Activated CD8-positive, alpha-beta T cell treated with anti-CD3 and anti-CD28 coated beads, Interleukin-2, amount 10 ng/mL, durations not matched to agents 7 days and 5 days (primary cell): ENCODE results near the gene WDTC1. TPM values are rescaled to one million over a fixed set of nuclear protein-coding genes. Genes with fewer than 3 reads are reported as not detected.
A peak's percentile ranks its signal among the peaks of the same experiment; 100 is the strongest.

ENCODE experiments used
- ATAC-seq: fragments of 150-1000 bp; cut with Tn5 transposase; one replicate; pipeline ENCODE4 v1.10.0; 2021; ENCODE audit warnings: moderate library complexity
- CTCF ChIA-PET: fragments of 350-600 bp; sonication (Branson Sonifier 250); formaldehyde crosslinking; loops from one replicate; lab custom pipeline; 2021; ENCODE audit warnings: antibody characterized with exemption; lab: Charles Lee
- POLR2A ChIA-PET: fragments of 350-600 bp; sonication (Branson Sonifier 250); formaldehyde crosslinking; loops from one replicate; lab custom pipeline; 2021; ENCODE audit warnings: antibody characterized with exemption; lab: Charles Lee
- DNase-seq: peaks from one replicate; pipeline ENCODE4 v3.0.0-alpha.2; 2020
- H3K27ac Mint-ChIP-seq: one replicate; pipeline ENCODE4 v1.8.0; 2021; ENCODE audit warnings: mild to moderate bottlenecking, mixed read lengths
- H3K27me3 Mint-ChIP-seq: one replicate; pipeline ENCODE4 v1.8.0; 2021; ENCODE audit warnings: low read depth, mixed read lengths
- H3K36me3 Mint-ChIP-seq: one replicate; pipeline ENCODE4 v1.8.0; 2021; ENCODE audit warnings: low read depth, mixed read lengths
- H3K4me1 Mint-ChIP-seq: one replicate; pipeline ENCODE4 v1.8.0; 2021; ENCODE audit warnings: low read depth, mixed read lengths
- H3K4me3 Mint-ChIP-seq: one replicate; pipeline ENCODE4 v1.8.0; 2021; ENCODE audit warnings: mild to moderate bottlenecking, mixed read lengths
- H3K9me3 Mint-ChIP-seq: one replicate; pipeline ENCODE4 v1.8.0; 2022; ENCODE audit warnings: mixed read lengths; ENCODE audit not compliant: insufficient read depth
- total RNA-seq, 2 experiments: library from RNA; stranded (reverse); gene quantifications; one replicate each; pipeline ENCODE4 v1.2.3, GENCODE V29; 2021

Gene WDTC1
- total RNA-seq, 2 experiments from 2014 or later, result 24.7 to 25.0 TPM

GRCh38 chr1:27338751-27339150 is 104.3 kb downstream of the WDTC1 start:
- H3K36me3 Mint-ChIP-seq, result peaks cover 40% of the 10 kb centered on the region
- DNase-seq, result no peak
- ChIA-PET CTCF (interaction anchor here (1.1 to 2.7 kb wide), 4 partner anchors 16 to 49 kb away, joined by 3 to 13 read pairs (median 5); partner anchors contain the start of gene MAP3K6), POLR2A (no interaction called here)
- H3K9me3 Mint-ChIP-seq, result no peaks in the 10 kb centered on the region
- H3K4me3 Mint-ChIP-seq, result no peak overlapping the region
- no peak for ATAC-seq
- H3K4me1 Mint-ChIP-seq, result peaks cover 40% of the 10 kb centered on the region
- H3K27ac Mint-ChIP-seq, result peak overlapping the region; percentile 71
- H3K27me3 Mint-ChIP-seq, result no peaks in the 10 kb centered on the region

DNA sequence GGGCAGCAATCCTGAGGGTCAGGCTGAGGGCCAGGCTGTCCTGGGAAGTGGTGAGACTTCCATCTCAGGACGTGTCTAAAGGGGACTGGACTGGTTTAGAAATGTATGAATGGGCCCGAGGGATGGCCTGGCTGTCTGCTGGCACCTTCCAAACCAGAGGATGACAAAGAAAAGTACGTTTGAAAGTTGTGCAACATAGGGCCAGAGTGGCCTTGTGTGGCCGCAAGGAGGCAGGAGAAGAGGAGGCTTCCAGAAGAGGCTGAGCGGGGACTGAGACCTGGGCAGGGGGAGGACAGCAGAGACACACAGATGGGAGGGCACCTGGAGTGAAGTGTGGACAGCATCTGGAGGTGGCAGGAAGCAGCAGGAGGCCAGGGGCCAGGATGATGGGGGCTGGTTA is 104.8 kb downstream of the WDTC1 start:
- Mint-ChIP-seq H3K36me3 (peaks cover 38% of the 10 kb centered on the region), H3K4me3 (no peak overlapping the region), H3K27ac (peak overlapping the region; percentile 71), H3K9me3 (no peaks in the 10 kb centered on the region), H3K27me3 (no peaks in the 10 kb centered on the region), H3K4me1 (peaks cover 45% of the 10 kb centered on the region)
- ChIA-PET POLR2A (no interaction called here), CTCF (interaction anchor here (1.1 to 2.7 kb wide), 3 partner anchors 11 to 18 kb away, joined by 3 to 13 read pairs (median 3); no protein-coding TSS in a partner anchor)
- ATAC-seq (no peak), DNase-seq (no peak)

DNA sequence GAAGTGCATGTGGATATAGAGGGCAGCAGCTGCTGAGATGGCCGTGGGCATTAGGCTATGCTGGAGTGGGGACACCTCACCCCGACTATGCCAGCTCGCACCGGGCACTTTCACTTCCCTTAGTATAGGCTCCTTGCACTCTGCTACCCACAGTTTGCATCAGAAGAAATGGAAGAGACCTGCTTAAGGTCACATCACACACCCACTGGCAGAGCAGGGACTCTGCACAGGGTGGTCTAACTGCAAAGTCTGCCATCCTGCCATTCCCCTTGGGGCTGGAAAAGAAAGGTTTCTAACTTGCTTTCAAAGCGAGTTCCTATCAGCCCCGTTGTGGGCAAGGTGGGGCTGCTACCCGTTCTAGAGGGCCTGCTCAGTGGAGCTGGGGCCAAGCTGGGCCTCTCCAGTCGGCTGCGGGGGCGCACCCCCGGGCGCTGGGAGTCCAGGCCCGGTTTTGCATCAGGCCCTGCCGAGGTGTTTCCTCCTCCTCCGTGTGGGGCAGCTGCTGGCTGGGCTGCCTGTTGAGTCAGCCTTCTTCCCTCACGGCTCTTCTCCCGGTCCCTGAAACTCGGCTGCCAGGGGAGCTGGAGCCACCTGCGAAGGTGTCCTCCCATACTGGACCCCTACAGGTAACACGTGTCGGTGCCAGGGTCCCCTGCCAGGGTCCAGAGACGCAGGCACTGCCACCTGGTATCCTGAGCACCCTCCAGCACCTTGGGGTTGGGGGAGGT is 107.3 kb downstream of the WDTC1 start, which contains the start of gene SYTL1:
SYTL1 (plus strand) TSS at position 498 of the 728 bp plus-strand sequence. CDS start 3,313 bp downstream, outside the sequence.
- ChIA-PET CTCF (interaction anchor here (0.8 to 7.2 kb wide), 13 partner anchors 9 to 265 kb away, joined by 3 to 99 read pairs (median 5); no protein-coding TSS in a partner anchor), POLR2A (interaction anchor here (0.6 to 5.0 kb wide), 10 partner anchors 9 to 329 kb away, joined by 3 to 56 read pairs (median 4); no protein-coding TSS in a partner anchor)
- DNase-seq (peak; percentile 80), ATAC-seq (peak; percentile 77)
- peaks cover 52% of the 10 kb centered on the region for H3K4me1 Mint-ChIP-seq
- H3K27ac Mint-ChIP-seq, result peak within 1 kb of the TSS; percentile 96
- H3K4me3 Mint-ChIP-seq, result peak within 1 kb of the TSS; percentile 91
- no peaks in the 10 kb centered on the region for H3K27me3 Mint-ChIP-seq
- H3K36me3 Mint-ChIP-seq, result peaks cover 36% of the 10 kb centered on the region
- H3K9me3 Mint-ChIP-seq, result no peaks in the 10 kb centered on the region

DNA sequence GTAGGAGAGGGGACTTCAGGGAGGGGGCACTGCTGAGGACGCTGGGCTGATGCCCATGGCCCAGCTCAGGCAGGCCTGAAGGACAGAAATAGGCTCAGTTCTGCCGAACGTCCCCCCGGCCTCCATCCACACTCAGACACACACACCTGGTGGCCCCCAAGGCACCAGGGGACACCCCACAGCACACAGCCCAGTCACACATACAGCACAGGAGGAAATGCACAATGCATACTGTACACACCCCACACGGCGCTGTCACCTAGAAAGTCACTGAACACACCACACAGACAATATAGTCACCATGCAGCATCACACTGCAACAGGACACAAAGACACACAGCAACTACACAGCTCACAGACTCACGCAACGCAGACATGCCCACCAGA is 108.0 kb downstream of the WDTC1 start:
- peak; percentile 58 for ATAC-seq
- peak; percentile 63 for DNase-seq
- H3K36me3 Mint-ChIP-seq, result peaks cover 36% of the 10 kb centered on the region
- peak overlapping the region; percentile 96 for H3K27ac Mint-ChIP-seq
- H3K4me1 Mint-ChIP-seq, result peaks cover 54% of the 10 kb centered on the region
- POLR2A ChIA-PET, result interaction anchor here (0.5 to 5.0 kb wide), 11 partner anchors 10 to 180 kb away, joined by 3 to 56 read pairs (median 4); no protein-coding TSS in a partner anchor
- H3K9me3 Mint-ChIP-seq, result no peaks in the 10 kb centered on the region
- H3K4me3 Mint-ChIP-seq, result peak overlapping the region; percentile 91
- CTCF ChIA-PET, result interaction anchor here (0.8 to 7.2 kb wide), 12 partner anchors 9 to 265 kb away, joined by 3 to 99 read pairs (median 5); no protein-coding TSS in a partner anchor
- H3K27me3 Mint-ChIP-seq, result no peaks in the 10 kb centered on the region

DNA sequence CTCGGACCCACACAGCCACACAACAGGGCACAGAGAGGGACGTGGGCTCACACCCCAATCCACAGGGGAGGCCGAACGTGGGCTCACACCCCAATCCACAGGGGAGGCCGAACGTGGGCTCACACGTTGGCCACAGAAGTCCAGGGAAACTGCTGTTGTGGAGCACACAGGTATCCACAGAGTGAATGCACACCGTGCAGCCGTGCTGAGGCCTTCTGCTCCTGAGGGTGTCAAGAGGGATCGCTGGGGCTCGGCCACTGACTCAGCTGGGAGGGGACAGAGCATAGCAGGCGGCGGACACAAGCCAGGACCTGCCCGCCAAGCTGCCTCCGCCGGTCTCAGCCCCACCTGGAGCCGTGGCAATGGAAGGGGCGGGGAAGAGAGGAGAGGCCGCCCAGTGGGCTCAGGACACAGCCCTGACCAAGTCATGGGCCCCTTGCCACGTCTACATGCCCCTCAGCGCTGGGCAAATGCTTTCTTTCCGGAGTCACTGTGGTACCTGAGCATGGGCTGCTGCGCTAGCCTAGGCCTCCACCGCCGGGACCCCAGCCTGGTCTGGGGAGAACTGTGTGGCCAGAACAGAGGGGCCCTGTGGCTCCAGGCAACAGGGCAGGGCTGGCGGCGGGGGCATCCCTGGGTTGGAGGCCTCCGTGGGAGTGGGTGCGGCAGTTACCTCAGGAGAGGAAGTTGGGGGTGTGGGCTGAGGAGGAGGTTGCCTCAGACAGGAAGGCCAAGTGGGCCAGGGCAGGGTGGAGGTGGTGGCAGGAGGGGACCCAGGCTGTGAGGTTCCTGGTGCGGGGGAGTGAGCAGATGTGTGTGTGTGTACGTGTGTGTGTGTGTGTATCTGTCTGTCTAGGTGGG is 108.6 kb downstream of the WDTC1 start:
- Mint-ChIP-seq H3K9me3 (no peaks in the 10 kb centered on the region), H3K27ac (peak overlapping the region; percentile 96), H3K4me1 (peaks cover 56% of the 10 kb centered on the region), H3K27me3 (no peaks in the 10 kb centered on the region), H3K36me3 (peaks cover 37% of the 10 kb centered on the region), H3K4me3 (peak overlapping the region; percentile 91)
- POLR2A ChIA-PET, result interaction anchor here (0.5 to 5.0 kb wide), 10 partner anchors 13 to 259 kb away, joined by 3 to 56 read pairs (median 4); no protein-coding TSS in a partner anchor
- DNase-seq (peak; percentile 85), ATAC-seq (peak; percentile 72)
- CTCF ChIA-PET, result interaction anchor here (0.8 to 7.2 kb wide), 12 partner anchors 10 to 52 kb away, joined by 3 to 99 read pairs (median 5); partner anchors contain the start of gene MAP3K6

GRCh38 chr1:27343639-27344025 is 109.2 kb downstream of the WDTC1 start:
- ATAC-seq (no peak), DNase-seq (no peak)
- Mint-ChIP-seq H3K27ac (peak overlapping the region; percentile 96), H3K4me1 (peaks cover 56% of the 10 kb centered on the region), H3K36me3 (peaks cover 37% of the 10 kb centered on the region), H3K9me3 (no peaks in the 10 kb centered on the region), H3K27me3 (no peaks in the 10 kb centered on the region), H3K4me3 (peak overlapping the region; percentile 91)
- ChIA-PET CTCF (interaction anchor here (0.8 to 7.2 kb wide), 8 partner anchors 11 to 52 kb away, joined by 3 to 99 read pairs (median 5); partner anchors contain the start of gene MAP3K6), POLR2A (interaction anchor here (0.6 to 5.0 kb wide), 4 partner anchors 13 to 258 kb away, joined by 3 to 56 read pairs (median 3); no protein-coding TSS in a partner anchor)

DNA sequence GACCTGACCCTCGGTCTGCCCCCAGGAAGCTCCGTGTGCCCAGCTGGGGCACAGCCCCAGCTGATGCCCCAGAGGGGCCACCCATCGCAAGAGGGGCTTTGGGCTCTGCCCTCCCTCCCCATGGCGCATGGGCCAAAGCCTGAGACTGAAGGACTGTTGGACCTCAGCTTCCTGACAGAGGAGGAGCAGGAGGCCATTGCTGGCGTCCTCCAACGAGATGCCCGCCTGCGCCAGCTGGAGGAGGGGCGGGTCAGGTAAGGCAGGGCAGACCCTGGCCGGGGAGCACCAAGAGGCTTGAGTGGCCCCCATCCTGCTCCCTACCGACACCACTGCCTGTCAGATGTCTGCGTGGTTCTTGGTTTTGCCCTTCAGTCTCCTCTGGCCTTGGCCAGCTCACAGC is 110.8 kb downstream of the WDTC1 start:
- Mint-ChIP-seq H3K4me1 (peaks cover 49% of the 10 kb centered on the region), H3K36me3 (peaks cover 33% of the 10 kb centered on the region), H3K4me3 (no peak overlapping the region), H3K27me3 (no peaks in the 10 kb centered on the region), H3K27ac (no peak overlapping the region), H3K9me3 (no peaks in the 10 kb centered on the region)
- ChIA-PET POLR2A (interaction anchor here (5.0 kb wide), 1 partner anchor 11 kb away, joined by 56 read pairs; no protein-coding TSS in a partner anchor), CTCF (interaction anchor here (0.7 to 7.2 kb wide), 7 partner anchors 12 to 324 kb away, joined by 3 to 99 read pairs (median 5); partner anchors contain the start of genes GPR3 and MAP3K6)
- DNase-seq (no peak), ATAC-seq (no peak)

- H3K4me1 Mint-ChIP-seq, result peaks cover 42% of the 10 kb centered on the region
- ATAC-seq (no peak), DNase-seq (no peak)
- H3K27ac Mint-ChIP-seq, result peak overlapping the region; percentile 5
- peaks cover 33% of the 10 kb centered on the region for H3K36me3 Mint-ChIP-seq
- POLR2A ChIA-PET, result interaction anchor here (1.1 kb wide), 1 partner anchor 10 kb away, joined by 3 read pairs; no protein-coding TSS in a partner anchor
- H3K9me3 Mint-ChIP-seq, result no peaks in the 10 kb centered on the region
- H3K4me3 Mint-ChIP-seq, result no peak overlapping the region
- CTCF ChIA-PET, result interaction anchor here (0.9 to 7.2 kb wide), 5 partner anchors 11 to 50 kb away, joined by 3 to 99 read pairs (median 4); partner anchors contain the start of gene GPR3
- no peaks in the 10 kb centered on the region for H3K27me3 Mint-ChIP-seq
These were observed 111.9 kb downstream of the WDTC1 start for GRCh38 chr1:27346357-27346756.

GRCh38 chr1:27346991-27347624 is 112.7 kb downstream of the WDTC1 start:
- DNase-seq (no peak), ATAC-seq (no peak)
- H3K27me3 Mint-ChIP-seq, result no peaks in the 10 kb centered on the region
- H3K27ac Mint-ChIP-seq, result no peak overlapping the region
- peaks cover 33% of the 10 kb centered on the region for H3K36me3 Mint-ChIP-seq
- peaks cover 35% of the 10 kb centered on the region for H3K4me1 Mint-ChIP-seq
- H3K4me3 Mint-ChIP-seq, result no peak overlapping the region
- POLR2A ChIA-PET, result interaction anchor here (1.1 kb wide), 1 partner anchor 10 kb away, joined by 3 read pairs; no protein-coding TSS in a partner anchor
- H3K9me3 Mint-ChIP-seq, result no peaks in the 10 kb centered on the region
- CTCF ChIA-PET, result interaction anchor here (0.9 to 7.2 kb wide), 4 partner anchors 11 to 51 kb away, joined by 3 to 99 read pairs (median 10); no protein-coding TSS in a partner anchor
